Gastroesophageal sphincter (tissue), 3 donors: ENCODE data around the gene NUMA1.

Source experiments
- CTCF ChIP-seq, 4 experiments: fragments of 200-600 bp in 2 of 4; fragments of 450-650 bp in 2 of 4; sonication (generic) in 1 of 4; IDR thresholded peaks; one replicate each; pipeline ENCODE4 v1.5.1; 2017 to 2019; ENCODE audit warnings: antibody characterized with exemption in 4 of 4, mild to moderate bottlenecking in 2 of 4, moderate library complexity in 2 of 4
- EP300 ChIP-seq: sonication (generic); formaldehyde crosslinking; IDR thresholded peaks from one replicate; pipeline ENCODE4 v1.6.1; 2017; ENCODE audit warnings: antibody characterized with exemption, mild to moderate bottlenecking
- POLR2AphosphoS5 ChIP-seq: sonication (generic); formaldehyde crosslinking; IDR thresholded peaks from one replicate; pipeline ENCODE4 v1.6.1; 2017; ENCODE audit warnings: antibody characterized with exemption

GRCh38 chr11:72069787-72070251 is 10.5 kb downstream of the NUMA1 start:
- peak; percentile 70 for TF ChIP-seq POLR2AphosphoS5
- TF ChIP-seq CTCF (IDR thresholded peaks at IDR 0.05), result no peak
- no peak for TF ChIP-seq EP300
